HL-60/S4 treated with phorbol 12-myristate 13-acetate at 8.2 ng/mL for 4 days and 3 days (cell line): ENCODE data around the gene SPOP.
"Not testable (repeated sequence)": the region's sequence is repeated elsewhere in the genome, so short reads cannot be mapped to it uniquely, and the experiment has no call there.

Experiments used
- in situ Hi-C: fragments of 300-500 bp; cut with MboI; formaldehyde crosslinking; loops from 2 replicates; pipeline ENCODE4 v1.15.0; 2022; ENCODE audit warnings: low sequenced_read_pairs

The SPOP gene

DNA sequence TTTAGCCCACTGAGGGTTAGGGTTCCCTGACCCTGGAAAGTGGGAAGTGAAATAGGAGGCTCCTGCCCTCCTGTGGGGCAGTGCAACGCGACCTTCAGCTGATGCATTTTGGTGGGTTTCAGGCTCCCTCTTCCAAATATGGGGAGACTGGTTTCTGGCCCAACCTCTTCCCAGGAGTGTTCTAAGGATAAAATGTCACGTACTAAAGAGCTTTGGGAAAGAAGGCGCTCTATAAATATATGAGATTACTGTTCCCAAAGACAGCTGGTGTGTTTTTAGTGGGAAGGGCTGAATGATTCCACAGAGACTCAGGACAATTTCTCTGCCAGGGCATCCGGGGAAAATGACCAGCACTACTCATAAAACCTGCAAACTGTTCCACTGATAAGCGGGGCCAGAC lies 20.1 kb upstream of the SPOP start:
- in situ Hi-C loops: loop anchor here (5.0 to 25.0 kb wide), 2 partner anchors 126 to 286 kb away; partner anchors contain the start of gene PHB1

DNA sequence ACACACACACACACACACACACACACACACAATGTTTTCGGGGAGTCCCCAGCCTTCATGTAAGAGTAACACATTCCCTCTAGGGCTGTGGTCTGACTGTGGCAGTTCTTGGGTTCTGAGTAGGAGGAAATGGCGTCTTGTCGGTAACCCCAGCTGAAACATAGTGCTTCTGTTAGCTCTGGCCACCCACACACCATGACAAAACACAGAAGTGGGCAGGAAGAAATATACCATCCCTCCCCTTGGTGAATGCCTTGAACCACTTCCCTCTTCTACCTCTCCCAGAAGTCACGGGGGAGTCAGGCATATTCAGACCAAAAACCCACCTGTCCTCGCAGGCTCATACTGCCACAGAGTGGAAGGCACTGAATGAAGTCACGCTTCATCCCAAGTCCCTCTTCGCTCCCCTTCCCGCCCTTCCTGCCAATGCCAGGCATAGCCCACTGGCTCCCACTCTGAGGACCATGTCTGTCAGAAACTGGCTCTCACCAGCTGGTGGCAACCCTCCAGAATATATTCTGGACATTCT lies 18.4 kb upstream of the SPOP start:
- in situ Hi-C loops: loop anchor here (5.0 to 25.0 kb wide), 2 partner anchors 124 to 284 kb away; partner anchors contain the start of gene PHB1

- in situ Hi-C loops: loop anchor here (5.0 to 25.0 kb wide), 2 partner anchors 123 to 283 kb away; partner anchors contain the start of gene PHB1
Measured at GRCh38 chr17:49695698-49696232, 17.9 kb upstream of the SPOP start.

- in situ Hi-C loops: loop anchor here (5.0 to 25.0 kb wide), 2 partner anchors 123 to 283 kb away; partner anchors contain the start of gene PHB1
Measured at GRCh38 chr17:49694847-49695697, 17.2 kb upstream of the SPOP start.

DNA sequence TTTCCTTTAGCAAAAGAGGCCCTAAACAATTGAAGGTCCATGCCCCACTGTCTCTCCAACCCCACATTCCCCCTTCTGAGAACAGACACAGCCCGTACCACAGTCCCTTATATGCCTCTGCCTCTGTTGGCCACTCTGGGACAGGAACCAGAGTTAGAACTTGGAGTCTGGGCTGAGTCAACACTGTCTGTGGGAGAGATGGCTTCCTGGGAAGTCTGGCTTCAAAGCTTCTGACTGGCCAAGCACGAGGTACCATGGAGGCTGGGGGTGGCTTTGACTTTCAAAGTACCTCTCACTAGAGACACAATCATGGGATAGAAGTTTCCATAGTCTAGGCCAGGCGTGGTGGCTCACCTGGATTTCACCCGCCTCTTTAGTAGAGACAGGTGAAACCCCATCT lies 14.9 kb upstream of the SPOP start:
- in situ Hi-C loops: loop anchor here (25.0 kb wide), 1 partner anchor 280 kb away; the partner anchor contains the start of gene PHB1

GRCh38 chr17:49691677-49692191 lies 13.8 kb upstream of the SPOP start:
- in situ Hi-C loops: loop anchor here (25.0 kb wide), 1 partner anchor 279 kb away; the partner anchor contains the start of gene PHB1

DNA sequence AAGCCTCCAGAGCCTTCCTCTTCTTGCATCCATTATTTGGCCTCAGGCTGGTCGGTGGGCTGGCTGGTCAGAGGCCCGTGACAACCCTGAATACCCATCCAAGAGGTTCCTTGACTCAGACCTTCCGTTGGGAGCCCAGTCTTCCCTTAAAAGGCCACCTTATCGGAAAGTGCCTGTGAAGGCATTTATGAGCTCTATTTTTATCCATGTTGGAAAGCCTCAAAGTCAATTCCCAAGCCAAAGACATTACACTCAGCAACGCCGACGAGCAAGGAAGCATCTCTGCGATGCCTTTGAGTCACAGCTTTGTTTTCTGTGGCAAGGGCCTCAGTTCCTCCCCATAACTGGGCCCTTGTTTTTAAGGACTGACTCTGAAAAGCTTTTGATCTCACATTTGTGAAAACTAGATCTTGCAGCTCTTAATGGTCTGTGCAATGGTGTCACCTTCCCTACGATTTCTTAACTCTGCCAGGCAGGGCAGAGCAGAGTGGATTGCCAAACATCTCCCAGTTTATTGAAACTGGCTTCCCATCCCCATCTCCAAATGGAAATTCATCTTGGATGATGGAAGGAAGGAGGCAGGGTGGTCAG lies 13.3 kb upstream of the SPOP start:
- in situ Hi-C loops: loop anchor here (25.0 kb wide), 1 partner anchor 279 kb away; the partner anchor contains the start of gene PHB1

DNA sequence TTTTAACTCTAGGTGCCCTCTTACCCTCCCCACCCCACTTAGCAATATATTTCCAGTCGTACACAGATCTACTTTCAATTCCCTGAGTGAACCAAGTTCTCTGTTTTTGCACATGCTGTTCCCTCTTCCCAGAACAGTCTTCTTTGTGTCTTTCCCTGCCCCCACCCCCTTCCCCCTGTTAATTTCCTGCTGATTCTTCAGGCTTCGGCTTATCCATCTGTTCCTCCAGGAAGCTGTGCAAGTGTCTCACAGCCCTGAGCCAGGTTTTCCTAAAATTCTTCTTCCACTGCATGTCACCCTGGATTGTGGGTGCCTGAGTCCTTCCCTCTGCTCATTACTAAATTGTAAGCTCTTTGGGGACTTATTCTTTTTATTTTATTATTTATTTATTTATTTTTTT lies 12.4 kb upstream of the SPOP start:
- in situ Hi-C loops: loop anchor here (25.0 kb wide), 1 partner anchor 278 kb away; the partner anchor contains the start of gene PHB1

DNA sequence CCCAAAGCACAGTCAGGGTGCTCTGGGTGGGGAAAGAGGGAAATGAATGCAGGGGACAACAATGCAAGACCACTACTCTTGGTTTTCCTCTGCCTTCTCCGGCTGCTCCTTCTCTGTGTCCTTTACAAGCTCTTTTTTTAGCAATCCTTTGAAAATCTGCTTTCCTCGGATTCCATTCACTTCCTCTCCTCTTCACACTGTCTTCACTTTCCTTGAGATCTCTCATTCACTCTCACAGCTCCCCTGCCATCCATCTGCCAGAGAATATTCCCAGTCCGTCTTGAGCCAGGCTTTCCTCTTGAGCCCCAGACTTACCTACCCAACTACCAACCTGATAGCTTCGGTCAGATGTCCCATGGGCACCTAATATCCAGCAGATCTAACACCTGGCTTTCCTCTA lies 11.0 kb upstream of the SPOP start:
- in situ Hi-C loops: loop anchor here (25.0 kb wide), 1 partner anchor 277 kb away; the partner anchor contains the start of gene PHB1

DNA sequence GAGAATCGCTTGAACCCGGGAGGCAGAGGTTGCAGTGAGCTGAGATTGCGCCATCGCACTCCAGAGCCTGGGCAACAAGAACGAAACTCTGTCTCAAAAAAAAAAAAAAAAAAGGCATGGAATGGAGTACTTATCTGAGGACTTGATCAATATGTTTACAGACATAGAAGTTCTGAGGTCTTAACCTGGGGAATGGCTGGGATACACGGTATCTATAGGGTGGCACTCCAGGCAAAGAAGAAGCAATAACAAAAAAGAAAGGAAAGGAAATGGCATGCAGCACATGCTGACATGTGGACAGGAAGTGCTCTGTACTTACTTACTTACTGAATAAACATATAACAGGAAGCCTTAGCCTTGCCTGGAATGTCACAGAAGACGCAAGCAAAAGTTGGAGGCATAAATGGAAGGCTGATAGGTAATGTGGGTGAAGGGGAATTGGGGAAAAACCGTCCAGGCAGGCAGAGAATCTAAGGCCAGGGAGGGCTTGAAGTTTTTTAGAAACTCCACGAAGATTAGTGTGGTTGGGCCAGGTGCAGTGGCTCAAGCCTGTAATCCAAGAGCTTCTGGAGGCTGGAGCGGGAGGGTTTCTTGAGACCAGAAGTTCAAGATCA lies 10.1 kb upstream of the SPOP start:
- in situ Hi-C loops: loop anchor here (25.0 kb wide), 1 partner anchor 276 kb away; the partner anchor contains the start of gene PHB1

- in situ Hi-C loops: loop anchor here (25.0 kb wide), 1 partner anchor 269 kb away; the partner anchor contains the start of gene PHB1
Measured at GRCh38 chr17:49681106-49681979, 3.4 kb upstream of the SPOP start.

DNA sequence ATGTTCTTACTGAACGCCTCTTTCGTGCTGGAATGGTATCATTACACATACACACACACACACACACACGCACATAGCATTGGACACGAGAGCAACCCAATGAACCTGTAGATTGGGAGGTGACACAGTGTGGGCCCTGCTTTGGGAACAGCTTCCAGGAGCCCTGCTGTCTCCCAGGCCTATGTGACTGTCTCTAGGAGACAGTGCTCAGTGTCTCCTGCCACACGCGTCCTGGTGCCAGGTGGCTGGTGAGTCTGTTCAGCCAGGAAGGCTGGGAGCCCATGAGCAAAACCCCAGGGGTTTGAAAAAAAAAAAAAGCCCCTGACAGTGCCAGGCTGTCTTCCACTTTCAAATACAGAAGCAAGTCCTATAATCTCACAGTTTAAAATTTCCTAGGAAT lies 2.4 kb upstream of the SPOP start:
- in situ Hi-C loops: loop anchor here (25.0 kb wide), 1 partner anchor 268 kb away; the partner anchor contains the start of gene PHB1

DNA sequence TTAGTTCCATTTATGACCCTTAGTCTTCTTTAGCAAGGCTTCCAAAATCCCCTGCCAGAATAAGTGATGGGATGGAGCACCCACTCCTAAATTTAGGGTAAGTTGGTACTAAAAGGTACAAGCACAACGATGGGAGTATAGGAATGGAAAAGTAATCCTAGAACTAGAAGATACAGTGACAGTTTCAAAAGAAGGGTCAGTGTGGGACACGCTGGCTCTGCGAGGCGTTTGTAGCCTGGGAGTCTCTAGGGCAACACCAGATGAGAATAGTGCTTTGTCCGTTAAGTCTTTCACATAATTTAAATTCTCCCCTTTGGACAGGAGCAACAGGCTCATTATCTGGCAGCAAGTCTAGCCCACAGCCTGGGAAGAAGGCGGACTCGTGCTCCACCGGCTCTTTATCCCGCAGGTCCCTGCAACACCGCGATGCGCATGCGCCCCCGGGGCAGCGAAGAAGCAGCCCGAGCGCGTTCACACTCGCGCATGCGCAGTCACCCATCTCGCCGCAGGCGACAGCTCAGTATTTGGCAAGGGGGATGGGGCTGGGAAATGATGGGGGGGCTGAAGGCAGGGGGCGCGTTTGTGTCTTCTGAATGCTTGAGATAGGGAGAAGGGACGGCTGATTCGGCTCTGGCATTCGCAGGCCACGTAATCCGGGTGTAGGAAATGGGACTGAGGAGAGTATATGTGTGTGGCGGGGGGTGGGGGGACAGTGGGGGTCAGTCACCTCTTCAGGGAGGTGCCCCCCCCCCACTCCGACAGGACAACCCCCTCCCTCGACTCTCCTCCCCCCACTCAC lies 564 bp downstream of the SPOP start:
- in situ Hi-C loops: loop anchor here (25.0 kb wide), 1 partner anchor 265 kb away; the partner anchor contains the start of gene PHB1

- in situ Hi-C loops: loop anchor here (25.0 kb wide), 1 partner anchor 264 kb away; the partner anchor contains the start of gene PHB1
Measured at GRCh38 chr17:49676276-49676868, 1.5 kb downstream of the SPOP start.

DNA sequence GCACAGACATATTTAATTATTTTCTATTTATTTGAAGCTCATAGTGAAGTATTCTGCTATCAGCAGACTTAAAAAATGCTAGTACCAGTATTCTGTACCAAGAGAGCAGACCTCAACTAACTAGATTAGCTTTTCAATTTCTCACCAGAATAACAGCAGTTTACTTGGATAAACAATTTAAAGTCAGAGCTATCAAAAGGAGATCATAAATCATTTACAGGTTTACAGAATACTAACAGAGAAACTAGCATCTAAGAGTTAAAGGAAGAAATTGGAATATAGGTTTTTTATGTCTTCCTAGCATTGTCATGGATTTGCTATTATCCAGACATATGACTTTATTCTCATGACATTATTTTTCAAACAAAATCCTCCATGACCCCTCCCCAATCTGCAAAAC lies 3.4 kb downstream of the SPOP start:
- in situ Hi-C loops: no loop called here

DNA sequence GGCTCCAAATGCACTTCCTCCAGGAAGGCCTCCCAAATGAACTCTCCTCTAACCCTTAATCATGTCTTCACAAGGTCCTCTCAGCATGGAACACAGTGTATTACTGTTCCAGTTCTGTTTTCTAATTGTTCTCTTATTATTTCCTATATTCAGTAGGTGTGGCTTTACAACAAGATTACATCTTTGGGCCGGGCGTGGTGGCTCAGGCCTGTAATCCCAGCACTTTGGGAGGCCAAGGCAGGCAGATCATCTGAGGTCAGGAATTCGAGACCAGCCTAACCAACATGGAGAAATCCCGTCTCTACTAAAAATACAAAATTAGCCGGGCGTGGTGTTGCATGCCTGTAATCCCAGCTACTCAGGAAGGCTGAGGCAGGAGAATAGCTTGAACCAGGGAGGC lies 4.2 kb downstream of the SPOP start:
- in situ Hi-C loops: not testable (repeated sequence)

DNA sequence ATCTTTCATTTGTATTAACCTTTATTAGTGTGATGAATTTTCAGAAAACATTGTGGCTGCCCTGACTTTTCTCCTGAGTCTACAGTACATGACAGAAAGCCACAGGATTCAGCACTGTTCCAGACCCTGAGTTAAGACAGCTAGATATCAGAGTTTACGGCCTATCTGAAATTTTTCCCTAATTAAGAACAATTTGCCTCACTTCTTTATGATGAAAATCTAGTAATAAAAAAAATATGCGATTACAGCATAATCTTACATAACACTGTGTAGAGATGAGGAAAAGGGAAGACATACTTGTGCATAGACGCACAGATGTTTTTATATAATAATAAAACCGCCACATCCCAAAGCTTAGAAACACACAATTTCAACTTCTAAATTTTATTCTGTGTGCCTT lies 7.3 kb downstream of the SPOP start:
- in situ Hi-C loops: no loop called here

GRCh38 chr17:49670002-49670401 lies 7.9 kb downstream of the SPOP start:
- in situ Hi-C loops: no loop called here
